HS-5 (cell line): ENCODE data around the gene BSN.

Experiments
- DNase-seq: peaks from one replicate; pipeline ENCODE4 v3.0.0-alpha.2; 2012; ENCODE audit warnings: low read depth

BSN gene

GRCh38 chr3:49553692-49554632 lies at the start of gene BSN:
Gene BSN, plus strand, starts transcription at chr3:49554477. Its CDS starts 126 bp downstream, at chr3:49554603.
- peak; percentile 44 for DNase-seq

GRCh38 chr3:49506906-49507305 lies 47.4 kb upstream of the BSN start:
- no peak for DNase-seq

- no peak for DNase-seq
Measured at GRCh38 chr3:49509028-49509561, 45.2 kb upstream of the BSN start.

- no peak for DNase-seq
Measured at GRCh38 chr3:49511639-49512038, 42.6 kb upstream of the BSN start.

GRCh38 chr3:49512781-49513355 lies 41.4 kb upstream of the BSN start:
- DNase-seq: no peak

GRCh38 chr3:49513494-49514124 lies 40.7 kb upstream of the BSN start:
- DNase-seq: no peak

- no peak for DNase-seq
Measured at GRCh38 chr3:49518016-49518415, 36.3 kb upstream of the BSN start.

- DNase-seq: no peak
Measured at GRCh38 chr3:49518441-49518840, 35.8 kb upstream of the BSN start.

- DNase-seq: no peak
Measured at GRCh38 chr3:49519296-49519695, 35.0 kb upstream of the BSN start.

GRCh38 chr3:49519916-49520385 lies 34.3 kb upstream of the BSN start:
- DNase-seq: no peak

GRCh38 chr3:49523756-49524747 lies 30.2 kb upstream of the BSN start:
- no peak for DNase-seq

- DNase-seq: no peak
Measured at GRCh38 chr3:49529567-49529966, 24.7 kb upstream of the BSN start.

- DNase-seq: no peak
Measured at GRCh38 chr3:49530231-49530630, 24.0 kb upstream of the BSN start.

GRCh38 chr3:49530701-49531100 lies 23.6 kb upstream of the BSN start:
- DNase-seq: no peak

GRCh38 chr3:49531218-49531617 lies 23.1 kb upstream of the BSN start:
- DNase-seq: no peak

- DNase-seq: no peak
Measured at GRCh38 chr3:49531715-49532114, 22.6 kb upstream of the BSN start.

- no peak for DNase-seq
Measured at GRCh38 chr3:49533031-49533430, 21.2 kb upstream of the BSN start.

GRCh38 chr3:49533786-49534519 lies 20.3 kb upstream of the BSN start:
- no peak for DNase-seq

- no peak for DNase-seq
Measured at GRCh38 chr3:49534581-49535441, 19.5 kb upstream of the BSN start.
